ENCODE results near the gene PRKCZ. TPM values are rescaled to one million over a fixed set of nuclear protein-coding genes. Genes with fewer than 3 reads are reported as not detected.

The PRKCZ gene
- total RNA-seq, 1 donor from 2014 or later: 20.8 TPM

Other genes starting within 250 kb of the PRKCZ start
- 172 TPM for gene GNB1, start 159.3 kb upstream of the PRKCZ start, total RNA-seq
- not detected for gene CALML6, start 135.2 kb upstream of the PRKCZ start, total RNA-seq
- gene TMEM52, start 131.1 kb upstream of the PRKCZ start, total RNA-seq: 1.7 TPM
- not detected for gene CFAP74, start 46.6 kb upstream of the PRKCZ start, total RNA-seq
- 0.20 TPM for gene GABRD, start 31.1 kb upstream of the PRKCZ start, total RNA-seq
- gene FAAP20, start 144.4 kb downstream of the PRKCZ start, total RNA-seq: 38.4 TPM
- gene SKI, start 177.9 kb downstream of the PRKCZ start, total RNA-seq: 35.3 TPM